Tibial artery (tissue), 4 donors: ENCODE results near the gene ADCY5.

Experiments
- DNase-seq, 2 donors: peaks; one replicate each; pipeline ENCODE4 v3.0.0-alpha.2; 2019
- H3K27ac ChIP-seq, 2 donors: fragments of 200-600 bp; sonication (generic) in 1 of 2; 1 replicate in 1 of 2; 2 replicates in 1 of 2; pipeline ENCODE4 v1.5.1; 2018 to 2019; ENCODE audit warnings: mild to moderate bottlenecking in 1 of 2
- H3K27me3 ChIP-seq, 2 donors: fragments of 200-600 bp; sonication (generic) in 1 of 2; one replicate each; pipeline versions ENCODE4 v1.5.1 to v1.6.0; 2016 to 2019
- H3K36me3 ChIP-seq, 3 donors: fragments of 200-600 bp; sonication (generic) in 2 of 3; one replicate each; pipeline ENCODE4 v1.5.1; 2016 to 2019; ENCODE audit warnings: mild to moderate bottlenecking in 2 of 3
- H3K4me1 ChIP-seq, 4 donors: fragments of 200-600 bp; sonication (generic) in 2 of 4; 1 replicate in 3 of 4; 2 replicates in 1 of 4; pipeline ENCODE4 v1.5.1; 2016 to 2019
- H3K4me3 ChIP-seq, 2 donors: fragments of 200-600 bp; sonication (generic) in 1 of 2; 1 replicate in 1 of 2; 2 replicates in 1 of 2; pipeline ENCODE4 v1.5.1; 2018 to 2019; ENCODE audit warnings: mild to moderate bottlenecking in 2 of 2
- H3K9me3 ChIP-seq, 3 donors: fragments of 200-600 bp; sonication (generic) in 1 of 3; one replicate each; pipeline ENCODE4 v1.5.1; 2016 to 2019
- CTCF ChIP-seq, 2 experiments: fragments of 200-600 bp in 1 of 2; fragments of 450-650 bp in 1 of 2; IDR thresholded peaks; one replicate each; pipeline ENCODE4 v1.5.1; 2017 to 2019; ENCODE audit warnings: antibody characterized with exemption in 2 of 2, mild to moderate bottlenecking in 1 of 2, moderate library complexity in 1 of 2
- intact Hi-C: fragments of 100-400 bp; cut with DNase I; formaldehyde crosslinking; loops from one replicate; pipeline ENCODE4 v1.15.0; 2023; ENCODE audit warnings: low total_unique reads

ADCY5 gene

GRCh38 chr3:123299581-123299980, 149.3 kb downstream of the ADCY5 start:
- no peak overlapping the region for H3K4me3 ChIP-seq
- no peak for TF ChIP-seq CTCF (IDR thresholded peaks at IDR 0.05)
- peaks cover 90 to 92% (median 90%) of the 10 kb centered on the region in 3 donors for H3K36me3 ChIP-seq
- intact Hi-C loops, result no loop called here
- no peaks in the 10 kb centered on the region for H3K4me1 ChIP-seq
- DNase-seq, result peak in 1 of 2 donors; percentile 11
- H3K27me3 ChIP-seq, result no peaks in the 10 kb centered on the region
- no peaks in the 10 kb centered on the region for H3K9me3 ChIP-seq
- no peak overlapping the region for H3K27ac ChIP-seq

DNA sequence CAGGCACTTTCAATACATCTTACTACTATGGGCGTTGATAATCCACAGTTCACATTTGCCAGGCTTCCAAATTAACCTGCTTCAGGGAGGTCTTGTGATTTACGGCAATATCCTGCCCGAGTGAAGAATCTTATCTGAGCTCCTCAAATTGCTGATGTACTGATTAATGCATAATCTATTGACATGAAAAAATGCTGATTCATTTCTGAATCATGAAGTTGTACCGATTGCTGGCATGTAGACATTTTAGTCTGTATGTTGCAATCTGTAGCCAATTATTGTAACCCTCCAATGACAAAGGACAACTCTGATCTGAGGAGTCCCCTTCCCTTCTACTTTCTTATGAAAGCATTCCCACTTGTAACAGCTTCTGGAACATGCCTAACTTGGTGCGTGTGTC, 150.0 kb downstream of the ADCY5 start:
- intact Hi-C loops, result no loop called here
- H3K27ac ChIP-seq, result no peak overlapping the region
- no peak overlapping the region for H3K4me3 ChIP-seq
- no peaks in the 10 kb centered on the region for H3K27me3 ChIP-seq
- H3K9me3 ChIP-seq, result no peaks in the 10 kb centered on the region
- H3K4me1 ChIP-seq, result no peaks in the 10 kb centered on the region
- H3K36me3 ChIP-seq, result peaks cover 90 to 92% (median 90%) of the 10 kb centered on the region in 3 donors
- no peak for TF ChIP-seq CTCF (IDR thresholded peaks at IDR 0.05)
- DNase-seq, result no peak

GRCh38 chr3:123297627-123297899, 151.3 kb downstream of the ADCY5 start:
- H3K36me3 ChIP-seq, result peaks cover 81 to 90% (median 89%) of the 10 kb centered on the region in 3 donors
- no peaks in the 10 kb centered on the region for H3K9me3 ChIP-seq
- no peak overlapping the region for H3K4me3 ChIP-seq
- DNase-seq, result no peak
- H3K27ac ChIP-seq, result no peak overlapping the region
- H3K4me1 ChIP-seq, result no peaks in the 10 kb centered on the region
- intact Hi-C loops, result no loop called here
- TF ChIP-seq CTCF (IDR thresholded peaks at IDR 0.05), result no peak
- H3K27me3 ChIP-seq, result no peaks in the 10 kb centered on the region

DNA sequence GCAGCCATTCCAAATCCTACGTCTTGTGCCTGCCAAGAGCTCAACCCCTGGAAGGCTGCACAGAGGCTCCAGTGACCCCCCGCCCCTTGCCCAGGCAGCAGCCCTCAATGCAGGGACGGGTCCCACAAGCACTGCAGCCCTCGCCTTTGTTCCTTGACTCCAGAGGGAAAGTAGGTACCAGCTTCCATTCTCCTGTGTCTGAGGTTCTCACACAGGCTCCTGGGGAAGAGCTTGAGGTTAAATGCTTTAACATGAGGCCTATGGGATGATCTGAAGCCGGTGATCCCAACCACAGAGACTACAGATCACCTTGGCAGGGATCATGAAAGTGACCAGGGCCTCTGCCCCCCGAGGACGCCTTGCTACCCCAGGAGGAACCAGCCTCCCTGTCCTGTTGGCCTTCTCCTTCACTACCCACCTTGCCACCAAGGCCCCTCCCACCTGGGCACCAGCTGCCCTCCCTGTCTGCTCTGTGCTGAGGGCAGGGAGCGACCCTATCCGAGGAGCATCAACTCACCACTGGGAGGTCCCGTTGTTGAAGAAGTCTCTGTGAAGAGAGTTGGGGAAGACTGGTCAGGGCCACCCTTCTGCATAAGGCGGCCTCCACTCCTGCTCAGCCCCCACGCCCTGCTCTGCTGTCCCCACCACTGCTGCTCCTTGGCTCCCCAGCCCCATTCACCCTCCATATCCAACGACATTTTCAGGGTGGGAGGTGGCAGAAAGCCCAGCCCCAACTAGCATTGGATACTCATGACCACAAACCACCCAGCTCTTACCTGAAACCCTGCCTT, 151.9 kb downstream of the ADCY5 start:
- H3K4me3 ChIP-seq, result no peak overlapping the region
- H3K9me3 ChIP-seq, result no peaks in the 10 kb centered on the region
- intact Hi-C loops, result no loop called here
- H3K4me1 ChIP-seq, result no peaks in the 10 kb centered on the region
- peaks cover 81 to 90% (median 88%) of the 10 kb centered on the region in 3 donors for H3K36me3 ChIP-seq
- H3K27me3 ChIP-seq, result no peaks in the 10 kb centered on the region
- H3K27ac ChIP-seq, result no peak overlapping the region
- no peak for TF ChIP-seq CTCF (IDR thresholded peaks at IDR 0.05)
- peak; percentile 12 to 59 for DNase-seq

DNA sequence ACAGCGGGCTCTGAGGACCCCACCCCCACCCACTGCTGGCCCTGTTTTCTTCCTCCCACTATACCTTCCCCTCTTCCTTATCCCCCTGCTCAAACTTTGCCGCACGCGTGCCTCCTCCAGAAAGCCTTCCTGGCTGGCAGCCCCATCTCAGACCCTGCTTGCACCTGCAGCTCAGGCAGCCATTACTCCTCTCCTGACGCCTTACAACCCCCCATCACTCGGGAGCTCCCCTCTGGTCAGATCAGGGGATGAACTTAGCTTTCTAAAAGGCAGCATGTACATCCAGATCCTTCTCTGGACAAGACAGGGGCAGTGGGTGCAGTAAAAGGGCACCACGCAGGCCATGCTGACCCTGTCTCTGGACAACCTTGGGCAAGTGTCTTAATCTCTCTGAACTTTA, 152.6 kb downstream of the ADCY5 start:
- no peak overlapping the region for H3K27ac ChIP-seq
- TF ChIP-seq CTCF (IDR thresholded peaks at IDR 0.05), result no peak
- H3K4me3 ChIP-seq, result no peak overlapping the region
- H3K4me1 ChIP-seq, result no peaks in the 10 kb centered on the region
- no peaks in the 10 kb centered on the region for H3K9me3 ChIP-seq
- DNase-seq, result peak; percentile 6 to 57
- H3K27me3 ChIP-seq, result no peaks in the 10 kb centered on the region
- peaks cover 81 to 90% (median 88%) of the 10 kb centered on the region in 3 donors for H3K36me3 ChIP-seq
- intact Hi-C loops, result no loop called here

DNA sequence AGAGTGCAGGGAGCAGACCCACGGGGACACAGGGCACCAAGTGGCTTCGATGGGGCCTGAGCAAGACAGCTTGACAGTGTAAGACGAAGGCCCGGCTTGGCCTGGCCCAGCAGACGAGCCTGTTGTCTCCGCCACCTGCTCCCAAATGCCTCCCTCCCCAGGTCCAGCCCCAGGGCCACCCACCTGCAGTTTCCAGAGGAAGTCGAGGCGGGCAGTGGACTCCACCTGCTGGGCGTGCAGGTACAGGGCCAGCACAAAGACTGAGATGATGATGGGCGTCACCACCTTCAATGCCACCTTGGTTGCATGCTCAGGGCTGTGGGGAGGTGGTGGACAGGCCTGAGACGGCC, 153.0 kb downstream of the ADCY5 start:
- peak in 1 of 2 donors; percentile 17 for DNase-seq
- Histone ChIP-seq H3K36me3 (peaks cover 81 to 90% (median 88%) of the 10 kb centered on the region in 3 donors), H3K27ac (no peak overlapping the region), H3K27me3 (no peaks in the 10 kb centered on the region), H3K9me3 (no peaks in the 10 kb centered on the region), H3K4me3 (no peak overlapping the region), H3K4me1 (no peaks in the 10 kb centered on the region)
- intact Hi-C loops, result no loop called here
- TF ChIP-seq CTCF (IDR thresholded peaks at IDR 0.05), result no peak
